Urinary bladder (tissue), 4 donors: ENCODE measurements around the gene NRXN3. TPM values are rescaled to one million over a fixed set of nuclear protein-coding genes. Genes with fewer than 3 reads are reported as not detected.

Experiments used
- DNase-seq: peaks from one replicate; pipeline ENCODE4 v3.0.0-alpha.2; 2015; ENCODE audit errors: extremely low spot score
- H3K27ac ChIP-seq: one replicate; pipeline ENCODE4 v1.5.1; 2013; ENCODE audit warnings: low read depth, mild to moderate bottlenecking, moderate library complexity
- H3K36me3 ChIP-seq: one replicate; pipeline ENCODE4 v1.6.1; 2013; ENCODE audit warnings: mild to moderate bottlenecking, moderate library complexity; ENCODE audit not compliant: insufficient read depth
- H3K4me1 ChIP-seq: one replicate; pipeline ENCODE4 v1.6.1; 2013; ENCODE audit warnings: mild to moderate bottlenecking, moderate library complexity; ENCODE audit not compliant: insufficient read depth
- H3K4me3 ChIP-seq: one replicate; pipeline ENCODE4 v1.5.1; 2013; ENCODE audit warnings: low read depth, low read length
- WGBS: extraction: QIAGEN DNeasy Blood & Tissue Kit; methylation state at CpG from one replicate; pipeline ENCODE4 v1.1.7; 2013; 5-methylcytosine and 5-hydroxymethylcytosine counted together
- polyA plus RNA-seq: library from polyadenylated mRNA; stranded (reverse); fragments of 200-250 nt; gene quantifications from one replicate; pipeline ENCODE4 v1.2.3, GENCODE V29; 2013
- total RNA-seq: library from RNA; depleted of rRNA; stranded (reverse); fragments of >200 nt; gene quantifications from one replicate; pipeline ENCODE4 v1.2.3, GENCODE V29; 2014
- donor health status: healthy with polysubstance abuse.
- donor health status: healthy.

NRXN3 gene
- total and polyA plus RNA-seq, 2 donors = 3.9 to 6.7 TPM

- 92% methylated on average over 25 of the region's 25 CpGs for WGBS
Measured at GRCh38 chr14:79631276-79631675, 1461.1 kb downstream of the NRXN3 start.

GRCh38 chr14:79638672-79639266, 1468.6 kb downstream of the NRXN3 start:
- Histone ChIP-seq H3K27ac (no peak overlapping the region), H3K4me3 (no peak overlapping the region), H3K36me3 (no peaks in the 10 kb centered on the region), H3K4me1 (no peaks in the 10 kb centered on the region)
- 69% methylated on average over 6 of the region's 6 CpGs for WGBS
- no peak for DNase-seq

More at GRCh38 chr14:79631276-79631675, 1461.1 kb downstream of the NRXN3 start:
- no peak overlapping the region for H3K27ac ChIP-seq
- no peaks in the 10 kb centered on the region for H3K36me3 ChIP-seq
- DNase-seq = no peak
- H3K4me1 ChIP-seq = no peaks in the 10 kb centered on the region
- no peak overlapping the region for H3K4me3 ChIP-seq

DNA sequence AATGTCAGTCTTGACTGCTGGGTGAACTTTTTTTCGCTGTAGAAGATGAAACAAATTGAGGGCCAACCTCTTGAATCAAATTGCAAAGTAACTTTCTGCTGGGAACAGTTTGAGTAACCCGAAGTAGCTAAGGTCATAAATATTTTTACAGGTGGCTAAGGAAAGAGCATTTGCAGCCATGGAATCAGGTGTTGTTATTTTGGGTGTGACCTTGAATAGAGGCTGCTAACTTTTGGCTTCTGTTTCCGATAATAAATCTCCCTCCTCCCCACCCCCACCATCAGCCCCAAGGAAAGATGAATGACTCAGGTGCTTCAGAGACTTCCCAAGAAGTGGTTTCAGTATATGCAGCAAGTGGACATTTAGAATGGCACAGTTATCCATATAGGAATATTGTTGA, 1469.4 kb downstream of the NRXN3 start:
- 69% methylated on average over 3 of the region's 3 CpGs for WGBS
- Histone ChIP-seq H3K27ac (no peak overlapping the region), H3K36me3 (no peaks in the 10 kb centered on the region), H3K4me1 (no peaks in the 10 kb centered on the region), H3K4me3 (no peak overlapping the region)
- DNase-seq = no peak

DNA sequence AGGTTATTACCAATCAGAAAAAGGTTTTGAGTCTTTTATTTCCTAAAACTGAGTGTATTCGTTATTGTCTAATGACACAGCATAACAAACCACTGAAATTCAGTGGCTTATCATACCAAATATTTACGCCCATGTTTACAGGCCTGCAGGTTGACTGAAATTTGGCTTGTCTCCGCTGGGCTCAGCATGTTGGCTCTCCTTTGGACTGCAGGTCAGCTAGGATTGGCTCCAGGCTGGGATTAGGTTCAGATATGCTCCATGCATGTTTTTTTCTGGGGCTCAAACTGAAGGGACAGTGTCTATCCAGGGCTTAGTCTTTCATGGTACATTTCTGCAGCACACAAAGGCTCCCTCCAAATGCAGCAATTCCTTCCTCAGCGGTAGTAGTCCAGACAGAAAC, 1471.2 kb downstream of the NRXN3 start:
- 78% methylated on average over 4 of the region's 4 CpGs for WGBS
- no peaks in the 10 kb centered on the region for H3K4me1 ChIP-seq
- no peak overlapping the region for H3K27ac ChIP-seq
- no peaks in the 10 kb centered on the region for H3K36me3 ChIP-seq
- H3K4me3 ChIP-seq = no peak overlapping the region
- DNase-seq = no peak

- Histone ChIP-seq H3K4me3 (no peak overlapping the region), H3K27ac (no peak overlapping the region), H3K4me1 (no peaks in the 10 kb centered on the region), H3K36me3 (no peaks in the 10 kb centered on the region)
- WGBS = 84% methylated on average over 1 of the region's 1 CpG
- no peak for DNase-seq
Measured at GRCh38 chr14:79643132-79643531, 1473.0 kb downstream of the NRXN3 start.

- H3K4me1 ChIP-seq = no peaks in the 10 kb centered on the region
- no peak overlapping the region for H3K27ac ChIP-seq
- DNase-seq = no peak
- no peaks in the 10 kb centered on the region for H3K36me3 ChIP-seq
- WGBS = 93% methylated on average over 2 of the region's 2 CpGs
- no peak overlapping the region for H3K4me3 ChIP-seq
Measured at GRCh38 chr14:79645753-79646362, 1475.7 kb downstream of the NRXN3 start.

- DNase-seq = no peak
- 82% methylated on average over 4 of the region's 4 CpGs for WGBS
- H3K27ac ChIP-seq = no peak overlapping the region
- no peaks in the 10 kb centered on the region for H3K4me1 ChIP-seq
- H3K4me3 ChIP-seq = no peak overlapping the region
- peaks cover 1% of the 10 kb centered on the region for H3K36me3 ChIP-seq
Measured at GRCh38 chr14:79649856-79650255, 1479.7 kb downstream of the NRXN3 start.

GRCh38 chr14:79652513-79653307, 1482.5 kb downstream of the NRXN3 start:
- WGBS = 82% methylated on average over 6 of the region's 6 CpGs

GRCh38 chr14:79656056-79656455, 1485.9 kb downstream of the NRXN3 start:
- DNase-seq = no peak
- peaks cover 1% of the 10 kb centered on the region for H3K36me3 ChIP-seq
- 57% methylated on average over 7 of the region's 7 CpGs for WGBS
- H3K4me3 ChIP-seq = no peak overlapping the region
- no peak overlapping the region for H3K27ac ChIP-seq
- H3K4me1 ChIP-seq = no peaks in the 10 kb centered on the region

More at GRCh38 chr14:79652513-79653307, 1482.5 kb downstream of the NRXN3 start:
- H3K36me3 ChIP-seq = peaks cover 1% of the 10 kb centered on the region
- H3K27ac ChIP-seq = no peak overlapping the region
- no peak for DNase-seq
- no peak overlapping the region for H3K4me3 ChIP-seq
- H3K4me1 ChIP-seq = no peaks in the 10 kb centered on the region

DNA sequence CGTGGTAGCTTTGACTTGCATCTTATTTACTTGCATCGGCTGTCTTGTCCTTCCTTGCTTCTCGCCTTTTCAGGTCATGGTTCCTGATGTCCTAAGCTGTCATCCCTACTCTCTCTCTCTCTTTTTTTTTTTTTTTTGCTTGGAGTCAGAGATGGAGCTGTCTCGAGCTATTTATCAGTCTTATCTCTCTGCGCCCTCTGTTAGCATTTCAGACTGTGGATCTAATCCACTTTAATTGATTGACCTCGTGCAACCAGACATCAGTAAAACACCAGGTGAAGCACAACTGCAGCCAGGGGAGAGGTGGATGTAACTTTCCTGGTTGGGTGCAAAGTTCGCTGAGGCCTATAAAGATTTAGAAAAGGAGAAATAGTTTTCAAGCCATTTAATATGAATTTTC, 1486.3 kb downstream of the NRXN3 start:
- WGBS = 74% methylated on average over 7 of the region's 7 CpGs
- Histone ChIP-seq H3K36me3 (peaks cover 1% of the 10 kb centered on the region), H3K27ac (no peak overlapping the region), H3K4me1 (no peaks in the 10 kb centered on the region), H3K4me3 (no peak overlapping the region)
- DNase-seq = no peak

DNA sequence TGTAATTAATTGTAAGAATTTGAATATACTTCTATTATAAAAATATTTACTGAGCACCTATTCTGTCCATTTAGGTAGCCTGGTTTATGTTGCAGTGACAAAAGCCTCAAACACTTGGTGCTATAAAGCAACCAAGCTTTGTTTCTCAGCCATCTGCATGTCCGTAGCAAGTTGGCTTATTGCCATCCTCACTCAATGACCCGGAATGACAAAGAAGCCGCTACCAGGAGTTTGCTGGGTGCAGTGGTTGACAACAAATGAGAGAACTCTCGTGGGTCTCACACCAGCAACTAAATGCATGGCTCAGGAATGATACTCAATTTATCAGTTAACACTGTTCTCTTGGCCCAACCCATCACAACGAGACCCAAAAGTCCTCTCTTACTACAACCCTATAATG, 1488.0 kb downstream of the NRXN3 start:
- 69% methylated on average over 5 of the region's 5 CpGs for WGBS
- Histone ChIP-seq H3K4me3 (no peak overlapping the region), H3K4me1 (no peaks in the 10 kb centered on the region), H3K27ac (no peak overlapping the region), H3K36me3 (peaks cover 1% of the 10 kb centered on the region)
- no peak for DNase-seq

DNA sequence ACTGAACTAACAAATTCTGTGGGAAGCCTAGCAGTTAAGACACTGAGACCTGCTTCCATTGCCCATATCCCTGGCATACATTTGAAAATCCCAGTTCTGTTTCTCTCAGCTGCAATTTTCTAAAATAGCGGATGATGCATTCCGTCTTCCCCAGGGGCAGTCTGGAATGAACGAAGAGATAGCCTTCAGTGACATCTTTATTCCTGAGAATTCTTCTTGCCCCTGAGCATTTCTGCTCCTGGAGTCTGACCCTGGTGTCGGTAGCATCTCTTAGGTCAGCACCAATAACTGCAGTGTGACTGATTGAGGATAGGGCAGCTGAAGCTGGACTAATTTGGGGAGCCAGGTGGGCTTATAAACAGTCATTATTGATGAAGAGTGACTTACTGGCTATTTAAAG, 1488.6 kb downstream of the NRXN3 start:
- DNase-seq = no peak
- Histone ChIP-seq H3K36me3 (peaks cover 1% of the 10 kb centered on the region), H3K27ac (no peak overlapping the region), H3K4me3 (no peak overlapping the region), H3K4me1 (no peaks in the 10 kb centered on the region)
- 73% methylated on average over 4 of the region's 4 CpGs for WGBS

DNA sequence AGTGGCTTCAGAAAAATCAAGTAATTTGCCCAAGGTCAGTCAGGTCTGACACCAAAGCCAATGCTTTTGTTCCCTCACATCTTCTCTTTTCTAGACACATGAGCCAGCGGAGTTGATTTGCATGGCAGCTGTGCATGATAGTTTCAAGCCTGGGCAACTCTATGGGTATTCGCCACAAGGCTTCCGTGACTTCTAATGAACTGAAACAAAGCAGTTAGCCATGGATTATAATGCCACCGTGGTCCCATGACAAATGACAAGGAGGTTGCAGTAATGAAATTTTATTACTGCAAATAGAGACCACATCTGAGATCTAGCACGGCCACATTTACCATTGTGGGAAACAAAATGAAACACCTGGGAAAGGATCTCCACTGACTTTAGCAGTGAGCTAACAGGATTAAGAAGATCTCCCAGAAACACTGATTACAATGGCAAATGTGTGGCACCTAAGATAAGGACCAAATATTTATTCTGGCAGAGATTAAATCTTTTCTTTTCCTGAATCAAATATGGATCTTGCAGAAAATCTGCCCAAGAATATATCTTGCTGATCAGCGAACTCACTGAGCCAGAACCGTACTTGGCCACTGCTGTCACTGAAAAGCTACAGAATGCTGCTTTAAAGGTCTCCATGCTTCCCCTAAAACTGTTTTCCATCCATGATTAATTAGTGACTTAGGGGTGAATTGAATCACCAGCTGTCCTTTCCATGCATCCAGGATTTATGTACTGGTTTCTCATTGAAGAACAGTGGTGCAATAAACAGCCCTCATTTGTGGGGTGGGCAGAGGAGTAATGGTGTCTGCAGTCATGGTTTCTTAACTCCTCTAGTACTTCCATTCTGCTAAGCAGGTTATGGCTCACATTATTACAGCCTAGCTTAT, 1490.1 kb downstream of the NRXN3 start:
- 65% methylated on average over 7 of the region's 7 CpGs for WGBS
- no peak for DNase-seq
- H3K27ac ChIP-seq = no peak overlapping the region
- H3K4me3 ChIP-seq = no peak overlapping the region
- no peaks in the 10 kb centered on the region for H3K36me3 ChIP-seq
- H3K4me1 ChIP-seq = no peaks in the 10 kb centered on the region
